HG02759 (cell line): ENCODE measurements around the gene GFPT1.
A peak's percentile ranks its signal among the peaks of the same experiment; 100 is the strongest.
"Not testable (repeated sequence)": the region's sequence is repeated elsewhere in the genome, so short reads cannot be mapped to it uniquely, and the experiment has no call there.

Source experiments
- ATAC-seq: cut with Tn5 transposase; IDR thresholded peaks from one replicate; pipeline ENCODE4 v1.9.1; 2021; ENCODE audit warnings: mild to moderate bottlenecking, moderate library complexity; ENCODE audit not compliant: unreplicated experiment

Gene GFPT1

GRCh38 chr2:69386789-69387734, at the start of gene GFPT1:
Gene GFPT1 (minus strand): TSS chr2:69387227. CDS start chr2:69387071, 156 bp downstream.
- ATAC-seq: peak; percentile 93

- ATAC-seq: no peak
Measured at GRCh38 chr2:69436596-69436937, 49.5 kb upstream of the GFPT1 start.

GRCh38 chr2:69434753-69435152, 47.7 kb upstream of the GFPT1 start:
- no peak for ATAC-seq

- ATAC-seq: no peak
Measured at GRCh38 chr2:69429491-69430183, 42.6 kb upstream of the GFPT1 start.

GRCh38 chr2:69428981-69429380, 42.0 kb upstream of the GFPT1 start:
- ATAC-seq: no peak

GRCh38 chr2:69424419-69424818, 37.4 kb upstream of the GFPT1 start:
- no peak for ATAC-seq

- no peak for ATAC-seq
Measured at GRCh38 chr2:69422198-69422597, 35.2 kb upstream of the GFPT1 start.

GRCh38 chr2:69419111-69419510, 32.1 kb upstream of the GFPT1 start:
- ATAC-seq: not testable (repeated sequence)

GRCh38 chr2:69416147-69416546, 29.1 kb upstream of the GFPT1 start:
- no peak for ATAC-seq

- no peak for ATAC-seq
Measured at GRCh38 chr2:69411120-69411519, 24.1 kb upstream of the GFPT1 start.

GRCh38 chr2:69405306-69405705, 18.3 kb upstream of the GFPT1 start:
- ATAC-seq: no peak

GRCh38 chr2:69400121-69400520, 13.1 kb upstream of the GFPT1 start:
- ATAC-seq: no peak

- no peak for ATAC-seq
Measured at GRCh38 chr2:69397234-69397633, 10.2 kb upstream of the GFPT1 start.

GRCh38 chr2:69395866-69396265, 8.8 kb upstream of the GFPT1 start:
- ATAC-seq: no peak

- ATAC-seq: no peak
Measured at GRCh38 chr2:69393963-69394362, 6.9 kb upstream of the GFPT1 start.

- ATAC-seq: no peak
Measured at GRCh38 chr2:69390471-69390870, 3.4 kb upstream of the GFPT1 start.

GRCh38 chr2:69390001-69390400, 3.0 kb upstream of the GFPT1 start:
- no peak for ATAC-seq

- ATAC-seq: no peak
Measured at GRCh38 chr2:69389271-69389670, 2.2 kb upstream of the GFPT1 start.

GRCh38 chr2:69387770-69388481, 899 bp upstream of the GFPT1 start:
- no peak for ATAC-seq

GRCh38 chr2:69386360-69386759, 667 bp downstream of the GFPT1 start:
- ATAC-seq: no peak

- ATAC-seq: no peak
Measured at GRCh38 chr2:69385443-69386151, 1.4 kb downstream of the GFPT1 start.
